Neural progenitor cell (in vitro differentiated cells): ENCODE data around the gene UBL4B.

Experiments
- CTCF ChIP-seq: fragments of 200-600 bp; sonication (generic); IDR thresholded peaks from 2 replicates; pipeline ENCODE4 v1.5.1; 2017; ENCODE audit warnings: antibody characterized with exemption, mild to moderate bottlenecking
- EZH2 ChIP-seq: fragments of 200-600 bp; sonication (generic); IDR thresholded peaks from 2 replicates; pipeline ENCODE4 v1.6.1; 2017; ENCODE audit warnings: antibody characterized with exemption, mild to moderate bottlenecking, moderate library complexity
- EZH2phosphoT487 ChIP-seq: fragments of 200-600 bp; sonication (generic); IDR thresholded peaks from 2 replicates; pipeline ENCODE4 v1.6.1; 2017; ENCODE audit warnings: antibody characterized with exemption

DNA sequence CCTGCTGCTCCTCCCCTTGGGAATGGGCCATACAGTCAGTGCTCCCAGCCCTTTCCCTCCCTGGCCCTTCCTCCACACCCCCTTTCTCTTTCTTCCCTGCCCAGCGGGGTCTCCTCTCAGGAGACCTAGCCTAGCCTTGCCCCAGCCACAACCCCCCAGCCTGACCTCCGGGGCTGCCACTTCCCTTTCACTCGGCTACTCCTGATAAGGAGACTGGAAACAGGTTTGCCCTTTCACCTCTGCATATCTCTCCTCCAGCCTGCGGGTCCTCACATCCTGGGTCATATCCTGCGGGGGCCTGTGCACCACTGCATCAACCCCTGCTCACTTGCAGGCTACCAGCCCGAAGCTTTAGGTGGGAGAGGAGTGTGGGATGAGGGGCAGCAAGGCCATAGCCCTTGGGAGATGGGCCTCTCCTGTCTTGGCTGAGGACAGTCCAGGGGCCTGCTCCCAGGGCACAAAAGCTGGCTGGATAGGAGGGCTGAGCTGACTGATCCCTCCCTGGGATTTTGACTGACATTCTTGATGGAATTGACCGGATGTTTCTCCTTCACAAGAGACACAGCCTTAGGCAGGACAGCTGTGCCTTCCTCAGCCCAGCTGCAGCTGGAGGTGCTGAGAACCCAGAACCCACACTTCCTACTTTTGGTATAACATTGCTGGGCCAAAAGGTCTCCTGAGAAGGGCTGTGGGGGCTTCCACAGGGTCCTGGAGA, 22.5 kb upstream of the UBL4B start:
- TF ChIP-seq CTCF, result no peak
- TF ChIP-seq EZH2, result no peak
- no peak for TF ChIP-seq EZH2phosphoT487
